K562 (cell line): ENCODE measurements around the gene CCDC32. TPM values are rescaled to one million over a fixed set of nuclear protein-coding genes. Genes with fewer than 3 reads are reported as not detected.
A peak's percentile ranks its signal among the peaks of the same experiment; 100 is the strongest.

Experiments used
- BCOR ChIP-seq: fragments of 450-650 bp; IDR thresholded peaks from 2 replicates; pipeline ENCODE4 v1.6.1; 2016
- BRF2 ChIP-seq: IDR thresholded peaks from 3 replicates; pipeline ENCODE4 v1.6.1; 2011; ENCODE audit warnings: borderline replicate concordance, mild to moderate bottlenecking; ENCODE audit not compliant: insufficient read length, insufficient read depth
- CBX8 ChIP-seq: fragments of 200-600 bp; sonication (generic); IDR thresholded peaks from 2 replicates; pipeline ENCODE4 v1.6.1; 2012; ENCODE audit warnings: borderline replicate concordance, mixed run types, low read depth, mild to moderate bottlenecking, moderate library complexity, mixed read lengths, low read length, control low read depth, inconsistent platforms; ENCODE audit not compliant: poor library complexity, severe bottlenecking; ENCODE audit errors: extremely low read depth
- CREB1 ChIP-seq, 2 experiments: sonication (generic) in 1 of 2; formaldehyde crosslinking in 1 of 2; IDR thresholded peaks; 2 replicates each; pipeline versions ENCODE4 v1.6.1 to v1.8.0; 2012 to 2022; ENCODE audit warnings: inconsistent platforms in 1 of 2, mild to moderate bottlenecking in 1 of 2, missing genetic modification reagents in 1 of 2, moderate library complexity in 1 of 2
- L3MBTL2 ChIP-seq: fragments of 450-650 bp; IDR thresholded peaks from 2 replicates; pipeline ENCODE4 v1.6.1; 2016; ENCODE audit warnings: mild to moderate bottlenecking, moderate library complexity
- MYC ChIP-seq, 2 experiments: fragments of 250-450 bp in 1 of 2; sonication (Bioruptor Pico) in 1 of 2; IDR thresholded peaks; 2 replicates each; pipeline versions ENCODE4 v1.5.1 to v1.6.1; 2012 to 2021; ENCODE audit warnings: low read depth in 2 of 2, borderline replicate concordance in 1 of 2, improper control_type of control experiment in 1 of 2, low read length in 1 of 2, mild to moderate bottlenecking in 1 of 2, moderate library complexity in 1 of 2
- PBX2 ChIP-seq, 2 experiments: IDR thresholded peaks in 1 of 2; conservative IDR thresholded peaks in 1 of 2; 2 replicates each; pipeline ENCODE4 v1.6.1; 2016; ENCODE audit warnings: low read depth in 2 of 2, mild to moderate bottlenecking in 1 of 2, missing compliant biosample characterization in 1 of 2, missing genetic modification characterization in 1 of 2, moderate library complexity in 1 of 2
- PHF8 ChIP-seq: fragments of 200-600 bp; sonication (generic); IDR thresholded peaks from 2 replicates; pipeline ENCODE4 v1.6.1; 2012; ENCODE audit warnings: mixed run types, mild to moderate bottlenecking, inconsistent platforms, low read length, moderate library complexity, borderline replicate concordance
- RERE ChIP-seq: sonication (generic); formaldehyde crosslinking; IDR thresholded peaks from 2 replicates; pipeline ENCODE4 v1.8.0; 2023; ENCODE audit warnings: missing genetic modification reagents, mild to moderate bottlenecking, borderline replicate concordance
- TAL1 ChIP-seq: fragments of 450-650 bp; IDR thresholded peaks from 2 replicates; pipeline ENCODE4 v1.6.1; 2016; ENCODE audit warnings: mild to moderate bottlenecking
- ZNF253 ChIP-seq: fragments of 250-450 bp; sonication (Bioruptor Pico); conservative IDR thresholded peaks from 2 replicates; pipeline ENCODE4 v1.6.1; 2021; ENCODE audit warnings: mild to moderate bottlenecking
- ZNF398 ChIP-seq: fragments of 250-450 bp; sonication (Bioruptor Pico); IDR thresholded peaks from 2 replicates; pipeline ENCODE4 v1.8.0; 2021; ENCODE audit warnings: moderate library complexity, mild to moderate bottlenecking, inconsistent platforms
- ZNF408 ChIP-seq: fragments of 250-450 bp; sonication (Bioruptor Pico); IDR thresholded peaks from 2 replicates; pipeline ENCODE4 v1.4.0; 2020; ENCODE audit warnings: low read depth, mild to moderate bottlenecking, moderate library complexity
- polyA plus RNA-seq, 8 experiments: library from polyadenylated mRNA; depleted of rRNA in 4 of 8; stranded (reverse) in 5 of 8; unstranded in 3 of 8; fragments of >200 nt; fragmentation: Nextera tagmentation in 2 of 8; fragmentation: Illumina TruSeq in 1 of 8; extraction: Ambion mirVana in 2 of 8; extraction: Trizol in 1 of 8; gene quantifications; 2 replicates each; pipeline versions ENCODE4 v1.2.1 to v1.2.3, GENCODE V29; 2011 to 2014; ENCODE audit warnings: inconsistent platforms in 1 of 8, missing spikeins in 1 of 8
- total RNA-seq, 7 experiments: library from RNA; depleted of rRNA in 6 of 7; stranded (reverse); fragments of >200 nt in 6 of 7; fragmentation: Illumina TruSeq in 2 of 7; extraction: Trizol in 2 of 7; gene quantifications; 2 replicates each; pipeline versions ENCODE4 v1.2.1 to v1.2.3, GENCODE V29; 2011 to 2021; ENCODE audit warnings: low replicate concordance in 1 of 7

The CCDC32 gene
- total and polyA plus RNA-seq, 9 of the 15 experiments (the other 6 are each of a cell fraction or from before 2014, with no cell fraction given), result 22.2 to 94.8 (median 37.1) TPM

- TF ChIP-seq CBX8 (no peak), ZNF408 (no peak), BRF2 (no peak), MYC (IDR thresholded peaks at IDR 0.05; ENCODE audit: low read depth, low read length) (peak; percentile 98), MYC (CRISPR knock-in tag; IDR thresholded peaks at IDR 0.05; ENCODE audit: borderline replicate concordance, low read depth) (peak; percentile 86), L3MBTL2 (peak; percentile 32; the same call in 1 of the 2 replicates), CREB1 (IDR thresholded peaks at IDR 0.05) (peak; percentile 96), CREB1 (CRISPR knock-in tag; IDR thresholded peaks at IDR 0.05) (peak; percentile 99), TAL1 (no peak), ZNF253 (no peak), PBX2 (CRISPR knock-in tag; IDR thresholded peaks at IDR 0.05; ENCODE audit: low read depth) (no peak), PBX2 (tag; conservative IDR thresholded peaks at IDR 0.05; ENCODE audit: low read depth) (no peak), BCOR (no peak), RERE (no peak), ZNF398 (CRISPR knock-in tag) (no peak), PHF8 (peak; percentile 96)
Measured at GRCh38 chr15:40569129-40569953, 4.5 kb upstream of the CCDC32 start, which contains the start of gene RPUSD2 (continued).
